HepG2 (cell line): ENCODE data around the gene ADGRF5.

Source experiments
- EP300 ChIP-seq, 3 experiments: sonication (generic) in 1 of 3; formaldehyde crosslinking in 1 of 3; IDR thresholded peaks; 2 replicates each; pipeline versions ENCODE4 v1.5.1 to v1.6.1; 2011 to 2020; ENCODE audit warnings: low read depth in 2 of 3, low read length in 2 of 3, borderline replicate concordance in 1 of 3, improper control_type of control experiment in 1 of 3, mild to moderate bottlenecking in 1 of 3, missing genetic modification reagents in 1 of 3, moderate library complexity in 1 of 3
- NR3C1 ChIP-seq: sonication (generic); formaldehyde crosslinking; IDR thresholded peaks from 2 replicates; pipeline ENCODE4 v1.4.0; 2020; ENCODE audit warnings: missing genetic modification reagents
- ZNF737 ChIP-seq: sonication (generic); formaldehyde crosslinking; IDR thresholded peaks from 2 replicates; pipeline ENCODE4 v1.5.0; 2020; ENCODE audit warnings: missing genetic modification reagents, mild to moderate bottlenecking, borderline replicate concordance
- TF ChIP-seq, protein P1 (sequence below): sonication (generic); formaldehyde crosslinking; IDR thresholded peaks from 2 replicates; pipeline ENCODE4 v1.5.0; 2020; ENCODE audit warnings: mild to moderate bottlenecking, missing genetic modification reagents, moderate library complexity

DNA sequence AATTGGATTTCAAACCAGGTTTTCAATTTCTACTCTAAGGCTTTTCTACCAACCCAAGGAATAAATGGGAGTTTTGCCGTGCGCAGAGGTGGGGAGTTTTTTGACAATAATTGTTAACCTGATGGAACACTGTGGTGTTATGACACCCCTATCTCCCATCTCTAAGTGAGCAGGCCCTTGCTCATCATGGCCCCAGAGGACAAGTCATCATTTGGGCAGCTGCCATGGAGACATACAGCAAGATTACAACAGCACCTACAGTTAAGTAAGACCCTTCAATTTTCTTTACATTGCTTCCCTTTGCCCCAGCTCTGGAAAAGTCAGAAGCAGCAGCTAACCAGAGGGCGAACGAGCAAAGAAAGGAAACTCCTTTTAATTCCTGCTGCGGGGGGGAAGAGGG, 54.3 kb downstream of the ADGRF5 start:
- TF ChIP-seq ZNF737 (CRISPR knock-in tag) (no peak), NR3C1 (no peak), EP300 (IDR thresholded peaks at IDR 0.05; ENCODE audit: low read depth in 2 of 2, low read length in 2 of 2) (no peak), EP300 (CRISPR knock-in tag; IDR thresholded peaks at IDR 0.05; ENCODE audit: borderline replicate concordance) (no peak)
- TF ChIP-seq, protein P1, sequence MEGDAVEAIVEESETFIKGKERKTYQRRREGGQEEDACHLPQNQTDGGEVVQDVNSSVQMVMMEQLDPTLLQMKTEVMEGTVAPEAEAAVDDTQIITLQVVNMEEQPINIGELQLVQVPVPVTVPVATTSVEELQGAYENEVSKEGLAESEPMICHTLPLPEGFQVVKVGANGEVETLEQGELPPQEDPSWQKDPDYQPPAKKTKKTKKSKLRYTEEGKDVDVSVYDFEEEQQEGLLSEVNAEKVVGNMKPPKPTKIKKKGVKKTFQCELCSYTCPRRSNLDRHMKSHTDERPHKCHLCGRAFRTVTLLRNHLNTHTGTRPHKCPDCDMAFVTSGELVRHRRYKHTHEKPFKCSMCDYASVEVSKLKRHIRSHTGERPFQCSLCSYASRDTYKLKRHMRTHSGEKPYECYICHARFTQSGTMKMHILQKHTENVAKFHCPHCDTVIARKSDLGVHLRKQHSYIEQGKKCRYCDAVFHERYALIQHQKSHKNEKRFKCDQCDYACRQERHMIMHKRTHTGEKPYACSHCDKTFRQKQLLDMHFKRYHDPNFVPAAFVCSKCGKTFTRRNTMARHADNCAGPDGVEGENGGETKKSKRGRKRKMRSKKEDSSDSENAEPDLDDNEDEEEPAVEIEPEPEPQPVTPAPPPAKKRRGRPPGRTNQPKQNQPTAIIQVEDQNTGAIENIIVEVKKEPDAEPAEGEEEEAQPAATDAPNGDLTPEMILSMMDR (CRISPR knock-in tag), result no peak
